ENCODE data around the gene TMEM14A.
"Not testable (repeated sequence)": the region's sequence is repeated elsewhere in the genome, so short reads cannot be mapped to it uniquely, and the experiment has no call there.

TMEM14A gene

DNA sequence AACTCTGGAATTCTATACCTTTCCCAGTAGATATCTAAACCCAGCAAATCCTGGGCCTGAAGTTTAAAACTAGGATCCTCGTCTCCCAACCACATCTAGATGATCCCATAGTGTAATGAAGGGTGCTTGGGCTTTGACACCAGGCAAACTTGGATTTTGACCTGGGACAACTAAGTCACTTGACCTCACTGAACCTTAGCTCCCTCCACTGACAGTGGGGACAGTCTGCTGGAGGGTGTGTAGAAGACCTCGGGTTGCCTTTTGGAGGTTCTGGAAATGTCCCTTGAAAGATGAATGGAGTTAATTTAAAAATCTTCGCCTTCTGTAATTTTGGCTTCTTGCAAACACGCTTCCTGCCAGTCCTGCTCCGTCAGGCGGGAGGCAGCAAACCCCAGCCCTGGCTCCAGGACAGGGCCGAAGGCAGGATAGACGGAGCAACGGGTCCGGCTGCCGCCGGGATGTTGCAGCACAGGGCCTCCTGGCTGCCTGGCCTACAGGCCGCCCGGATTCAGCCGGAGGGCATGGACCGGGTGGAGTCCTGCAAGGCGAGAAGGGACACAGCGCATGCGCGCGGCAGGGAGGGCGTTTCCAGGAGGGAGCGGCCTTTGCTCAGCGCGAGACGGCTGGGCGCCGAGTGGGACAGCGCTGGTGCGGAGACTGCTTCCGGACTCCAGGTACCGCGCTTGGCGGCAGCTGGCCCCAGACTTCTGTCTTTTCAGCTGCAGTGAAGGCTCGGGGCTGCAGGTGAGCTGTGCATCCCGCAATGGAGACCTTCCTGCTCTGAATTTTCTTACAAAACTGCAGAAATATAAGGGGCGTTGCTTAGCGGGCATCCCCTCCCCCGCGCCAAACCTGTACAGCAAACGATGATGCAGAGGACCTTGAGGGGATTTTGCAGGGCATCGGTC is at the start of gene TMEM14A:
Gene TMEM14A, plus strand, starts transcription at position 612 of the 908 bp plus-strand sequence. CDS start 5,990 bp downstream, outside the sequence.
- DNase-seq, result peak; percentile 87

DNA sequence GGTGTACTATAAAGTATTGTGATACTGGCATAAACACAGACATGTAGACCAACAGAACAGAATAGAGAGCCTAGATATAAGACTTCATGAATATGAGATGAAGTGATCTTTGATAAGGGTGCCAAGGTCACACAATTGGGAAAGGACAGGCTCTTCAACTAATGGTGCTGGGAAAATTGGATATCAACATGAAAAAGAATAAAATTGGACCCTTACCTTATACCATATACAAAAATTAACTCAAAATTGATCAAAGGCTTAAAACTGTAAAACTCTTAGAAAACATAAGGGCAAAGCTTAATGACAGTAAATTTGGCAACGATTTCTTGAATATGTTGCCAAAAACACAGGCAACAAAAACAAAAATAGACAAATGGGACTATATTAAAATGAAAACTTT is 49.3 kb upstream of the TMEM14A start:
- no peak for DNase-seq

DNA sequence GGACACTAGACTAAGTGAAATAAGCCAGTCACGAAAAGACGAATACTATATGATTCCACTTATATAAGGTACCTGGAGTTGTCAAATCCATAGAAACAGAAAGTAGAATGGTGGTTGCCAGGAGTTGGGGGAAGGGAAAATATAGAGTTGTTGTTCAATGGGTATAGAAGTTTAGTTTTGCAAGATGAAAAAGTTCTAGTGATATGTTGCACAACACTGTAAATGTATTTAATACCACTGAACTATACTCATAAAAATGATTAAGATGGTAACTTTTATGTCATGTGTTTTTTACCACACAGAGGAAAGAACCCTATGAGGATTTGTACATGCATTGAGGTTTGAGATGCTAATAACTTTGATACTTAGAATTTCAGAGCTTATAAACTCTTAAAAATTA is 48.1 kb upstream of the TMEM14A start:
- no peak for DNase-seq

- no peak for DNase-seq
These were observed 38.9 kb upstream of the TMEM14A start for GRCh38 chr6:52632011-52632410.

- no peak for DNase-seq
These were observed 36.7 kb upstream of the TMEM14A start for GRCh38 chr6:52634211-52634610.

- DNase-seq, result no peak
These were observed 35.8 kb upstream of the TMEM14A start for GRCh38 chr6:52635049-52635577.

GRCh38 chr6:52636830-52637229 is 34.1 kb upstream of the TMEM14A start:
- DNase-seq, result no peak

- DNase-seq, result no peak
These were observed 31.4 kb upstream of the TMEM14A start for GRCh38 chr6:52639493-52639892.

- DNase-seq, result no peak
These were observed 30.7 kb upstream of the TMEM14A start for GRCh38 chr6:52640170-52640569.

DNA sequence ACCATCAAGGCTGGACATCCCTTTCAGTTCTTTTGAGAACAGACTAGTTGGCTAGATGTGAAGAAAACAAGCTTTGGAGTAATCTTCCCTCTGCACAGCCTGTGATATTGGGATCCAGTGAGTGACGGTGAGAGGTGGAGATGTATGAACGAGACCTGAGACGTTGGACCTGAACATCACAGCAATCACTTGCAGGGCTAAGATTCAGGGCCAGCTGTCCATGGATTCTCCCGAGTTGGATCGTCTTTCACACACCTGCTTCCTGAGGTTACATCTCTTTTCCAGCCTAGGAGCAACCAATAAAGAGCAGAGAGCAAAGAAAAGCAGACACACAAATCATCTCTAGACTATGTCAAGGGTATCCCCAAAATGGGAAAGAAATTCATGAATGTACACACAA is 30.0 kb upstream of the TMEM14A start:
- DNase-seq, result no peak

- DNase-seq, result no peak
These were observed 29.5 kb upstream of the TMEM14A start for GRCh38 chr6:52641388-52641787.

- no peak for DNase-seq
These were observed 29.1 kb upstream of the TMEM14A start for GRCh38 chr6:52641826-52642225.

- DNase-seq, result peak; percentile 92
These were observed 28.5 kb upstream of the TMEM14A start for GRCh38 chr6:52642368-52642767.

- DNase-seq, result no peak
These were observed 27.8 kb upstream of the TMEM14A start for GRCh38 chr6:52643158-52643557.

GRCh38 chr6:52644253-52644652 is 26.7 kb upstream of the TMEM14A start:
- no peak for DNase-seq

GRCh38 chr6:52645976-52646375 is 24.9 kb upstream of the TMEM14A start:
- DNase-seq, result no peak

- no peak for DNase-seq
These were observed 23.7 kb upstream of the TMEM14A start for GRCh38 chr6:52647199-52647598.

GRCh38 chr6:52649536-52650160 is 21.3 kb upstream of the TMEM14A start:
- DNase-seq, result no peak

- no peak for DNase-seq
These were observed 20.0 kb upstream of the TMEM14A start for GRCh38 chr6:52650941-52651340.

- no peak for DNase-seq
These were observed 17.8 kb upstream of the TMEM14A start for GRCh38 chr6:52653151-52653550.

GRCh38 chr6:52654007-52654406 is 16.9 kb upstream of the TMEM14A start:
- no peak for DNase-seq

DNA sequence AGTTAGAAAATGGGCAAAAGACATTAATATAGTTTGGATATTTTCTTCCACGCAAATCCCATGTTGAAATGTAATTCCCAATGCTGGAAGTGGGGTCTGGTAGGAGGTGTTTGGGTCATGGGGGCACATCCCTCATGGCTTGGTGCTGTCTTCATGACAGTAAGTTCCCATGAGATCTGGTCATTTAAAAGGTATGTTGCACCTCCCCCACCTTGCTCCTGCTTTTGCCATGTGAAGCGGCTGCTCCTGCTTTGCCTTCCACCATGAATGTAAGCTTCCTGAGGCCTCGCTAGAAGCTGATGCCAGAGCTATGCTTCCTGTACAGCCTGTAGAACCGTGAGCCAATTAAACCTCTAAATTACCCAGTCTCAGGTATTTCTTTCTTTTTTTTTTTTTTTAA is 16.3 kb upstream of the TMEM14A start:
- no peak for DNase-seq

DNA sequence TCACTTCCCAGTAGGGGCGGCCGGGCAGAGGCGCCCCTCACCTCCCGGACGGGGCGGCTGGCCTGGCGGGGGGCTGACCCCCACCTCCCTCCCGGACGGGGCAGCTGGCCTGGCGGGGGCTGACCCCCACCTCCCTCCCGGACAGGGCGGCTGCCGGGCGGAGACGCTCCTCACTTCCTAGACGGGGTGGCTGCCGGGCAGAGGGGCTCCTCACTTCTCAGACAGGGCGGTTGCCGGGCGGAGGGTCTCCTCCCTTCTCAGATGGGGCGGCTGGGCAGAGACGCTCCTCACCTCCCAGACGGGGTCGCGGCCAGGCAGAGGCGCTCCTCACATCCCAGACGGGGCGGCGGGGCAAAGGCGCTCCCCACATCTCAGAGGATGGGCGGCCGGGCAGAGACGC is 15.0 kb upstream of the TMEM14A start:
- DNase-seq, result not testable (repeated sequence)

DNA sequence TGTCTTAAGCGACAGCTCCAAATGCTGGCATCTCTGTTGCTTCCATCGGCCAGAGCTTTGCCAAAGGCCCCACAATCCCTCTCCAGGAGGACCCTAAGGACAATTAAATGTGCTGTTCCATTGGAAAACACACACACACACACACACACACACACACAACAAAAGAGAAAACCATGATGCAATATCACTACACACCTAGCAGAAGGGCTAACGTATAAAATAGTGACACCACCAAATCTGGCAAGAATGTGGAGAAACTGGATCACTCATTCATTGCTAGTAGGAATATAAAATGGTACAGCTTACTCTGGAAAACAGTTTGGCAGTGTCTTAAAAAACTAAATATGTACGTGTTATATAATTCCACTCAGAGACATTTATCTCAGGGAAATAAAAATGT is 13.0 kb upstream of the TMEM14A start:
- DNase-seq, result no peak
